ENCODE results near the gene RARG. TPM values are rescaled to one million over a fixed set of nuclear protein-coding genes. Genes with fewer than 3 reads are reported as not detected.

Gene RARG
- total RNA-seq, 4 donors from 2014 or later: 2.6 to 65.6 (median 28.9) TPM

GRCh38 chr12:53161119-53161911, 70.7 kb downstream of the RARG start:
- H3K9me3 ChIP-seq: no peaks in the 10 kb centered on the region
- no peaks in the 10 kb centered on the region for H3K4me1 ChIP-seq
- DNase-seq: no peak
- intact Hi-C loops (cut with DNase I; ENCODE audit: low total_unique reads): no loop called here
- TF ChIP-seq POLR2A (IDR thresholded peaks at IDR 0.05) (no peak), CTCF (IDR thresholded peaks at IDR 0.05) (no peak)
- no peak overlapping the region for H3K4me3 ChIP-seq
- H3K36me3 ChIP-seq: no peaks in the 10 kb centered on the region
- no peaks in the 10 kb centered on the region for H3K27me3 ChIP-seq
- H3K27ac ChIP-seq: no peak overlapping the region

GRCh38 chr12:53160673-53161072, 71.3 kb downstream of the RARG start:
- intact Hi-C loops (cut with DNase I; ENCODE audit: low total_unique reads): no loop called here
- no peaks in the 10 kb centered on the region for H3K27me3 ChIP-seq

More at GRCh38 chr12:53160673-53161072, 71.3 kb downstream of the RARG start:
- DNase-seq: no peak
- Histone ChIP-seq H3K4me1 (no peaks in the 10 kb centered on the region), H3K36me3 (no peaks in the 10 kb centered on the region), H3K4me3 (no peak overlapping the region), H3K27ac (no peak overlapping the region), H3K9me3 (no peaks in the 10 kb centered on the region)
- TF ChIP-seq POLR2A (IDR thresholded peaks at IDR 0.05) (no peak), CTCF (IDR thresholded peaks at IDR 0.05) (no peak)

Other genes starting within 250 kb of the RARG start
- gene EIF4B, start 225.8 kb downstream of the RARG start, total RNA-seq: 1,000 to 10,000 TPM in 1 of 4 donors, 100 to 1,000 TPM in 3; 388 to 1,076 (median 585) TPM
- gene TNS2, start 182.1 kb downstream of the RARG start, total RNA-seq: 100 to 1,000 TPM in 2 of 4 donors, 10 to 100 TPM in 2; 64.0 to 394 (median 112) TPM
- gene SPRYD3, start 152.8 kb downstream of the RARG start, total RNA-seq: 10 to 100 TPM; 15.9 to 75.5 (median 28.9) TPM
- gene IGFBP6, start 134.5 kb downstream of the RARG start, total RNA-seq: 100 to 1,000 TPM in 3 of 4 donors, 10 to 100 TPM in 1; 48.7 to 762 (median 252) TPM
- gene SOAT2, start 128.7 kb downstream of the RARG start, total RNA-seq: under 1 TPM in 1 of 4 donors, not detected in 3; 0.82 TPM
- 10 to 100 TPM in 2 of 4 donors, 1 to 10 TPM in 2; 7.7 to 55.5 (median 25.9) TPM for gene ZNF740, start 51.5 kb downstream of the RARG start, total RNA-seq
- gene CSAD, start 51.3 kb downstream of the RARG start, total RNA-seq: 10 to 100 TPM in 3 of 4 donors, 1 to 10 TPM in 1; 4.1 to 67.6 (median 42.6) TPM
- 1 to 10 TPM in 3 of 4 donors, not detected in 1; 2.0 to 3.8 (median 2.4) TPM for gene ITGB7, start 25.0 kb downstream of the RARG start, total RNA-seq
- 1 to 10 TPM in 1 of 4 donors, under 1 TPM in 1, not detected in 2; 0.12 to 4.5 TPM for gene ESPL1, start 36.1 kb upstream of the RARG start, total RNA-seq
- gene PFDN5, start 63.3 kb upstream of the RARG start, total RNA-seq: 1,000 to 10,000 TPM in 2 of 4 donors, 100 to 1,000 TPM in 2; 347 to 1,573 (median 972) TPM
- gene MYG1, start 67.5 kb upstream of the RARG start, total RNA-seq: 10 to 100 TPM; 10.2 to 59.3 (median 33.9) TPM
- gene AAAS, start 89.4 kb upstream of the RARG start, total RNA-seq: 10 to 100 TPM; 12.3 to 52.2 (median 46.9) TPM
- under 1 TPM in 2 of 4 donors, not detected in 2; 0.34 to 0.62 TPM for gene SP7, start 104.1 kb upstream of the RARG start, total RNA-seq
- gene SP1, start 148.0 kb upstream of the RARG start, total RNA-seq: 100 to 1,000 TPM in 2 of 4 donors, 10 to 100 TPM in 2; 58.8 to 127 (median 90.7) TPM
- 10 to 100 TPM in 1 of 4 donors, under 1 TPM in 1, not detected in 2; 0.52 to 12.4 TPM for gene AMHR2, start 191.6 kb upstream of the RARG start, total RNA-seq
- gene PRR13, start 209.5 kb upstream of the RARG start, total RNA-seq: 10 to 100 TPM in 3 of 4 donors, 1 to 10 TPM in 1; 2.6 to 88.2 (median 20.1) TPM
- 100 to 1,000 TPM; 364 to 929 (median 383) TPM for gene PCBP2, start 219.9 kb upstream of the RARG start, total RNA-seq